H1 (cell line): Measurements from ENCODE around the gene PDE9A. TPM values are rescaled to one million over a fixed set of nuclear protein-coding genes. Genes with fewer than 3 reads are reported as not detected.

Experiments used
- CTCF ChIA-PET: fragments of 300-600 bp; sonication (Branson Sonifier 250); formaldehyde crosslinking; loops from one replicate; lab custom pipeline; 2021; ENCODE audit not compliant: partially characterized antibody; lab: Charles Lee
- POLR2A ChIA-PET: fragments of 300-600 bp; sonication (Branson Sonifier 250); formaldehyde crosslinking; loops from one replicate; lab custom pipeline; 2021; ENCODE audit warnings: inconsistent platforms; ENCODE audit not compliant: partially characterized antibody; lab: Charles Lee
- DNase-seq, 2 experiments: peaks; one replicate each; pipeline versions ENCODE4 v3.0.0 to v3.0.0-alpha.2; 2010 to 2022; ENCODE audit warnings: low spot score in 2 of 2, low read depth in 1 of 2, mixed read lengths in 1 of 2
- FAIRE-seq: peaks from 2 replicates; lab custom pipeline; 2011; peaks lifted over from hg19 to GRCh38; lab: Jason Lieb, UNC
- H2AFZ ChIP-seq: 2 replicates; pipeline ENCODE4 v1.8.1; 2012; ENCODE audit warnings: low read length, inconsistent platforms
- H2AK5ac ChIP-seq: 2 replicates; pipeline ENCODE4 v1.6.1; 2013; ENCODE audit warnings: low read depth, low read length
- H2BK120ac ChIP-seq: replicated peaks from 2 replicates; pipeline ENCODE3; 2013; ENCODE audit warnings: low read depth, low read length, inconsistent platforms
- H2BK12ac ChIP-seq: 2 replicates; pipeline ENCODE4 v1.6.1; 2013; ENCODE audit warnings: low read depth, low read length
- H2BK15ac ChIP-seq: 2 replicates; pipeline ENCODE4 v1.6.1; 2013; ENCODE audit warnings: low read length
- H2BK20ac ChIP-seq: 2 replicates; pipeline ENCODE4 v1.6.1; 2013; ENCODE audit warnings: low read length
- H2BK5ac ChIP-seq: 2 replicates; pipeline ENCODE4 v1.6.1; 2013; ENCODE audit warnings: low read depth, low read length
- H3K14ac ChIP-seq: 2 replicates; pipeline ENCODE4 v1.6.1; 2013; ENCODE audit warnings: inconsistent platforms; ENCODE audit not compliant: insufficient read length
- H3K18ac ChIP-seq: 2 replicates; pipeline ENCODE4 v1.6.1; 2013; ENCODE audit warnings: low read length; ENCODE audit errors: extremely low read depth
- H3K23ac ChIP-seq: 2 replicates; pipeline ENCODE4 v1.6.1; 2013; ENCODE audit warnings: inconsistent platforms; ENCODE audit not compliant: insufficient read length
- H3K23me2 ChIP-seq: 2 replicates; pipeline ENCODE4 v1.6.1; 2013; ENCODE audit warnings: low read depth, low read length
- H3K27ac ChIP-seq: 2 replicates; pipeline ENCODE4 v1.6.1; 2011; ENCODE audit warnings: low read depth, low read length, inconsistent platforms
- H3K27me3 ChIP-seq, 4 experiments: replicated peaks in 1 of 4; 1 replicate in 1 of 4; 2 replicates in 3 of 4; pipeline versions ENCODE4 v1.6.1 to v1.8.1; 2011 to 2013; ENCODE audit warnings: low read length in 3 of 4, mild to moderate bottlenecking in 3 of 4, inconsistent platforms in 2 of 4, mixed read lengths in 2 of 4, moderate library complexity in 1 of 4; ENCODE audit not compliant: control insufficient read depth in 3 of 4, insufficient read depth in 3 of 4; ENCODE audit errors: extremely low read depth in 1 of 4
- H3K36me3 ChIP-seq, 4 experiments: 2 replicates each; pipeline versions ENCODE4 v1.6.1 to v1.8.1; 2011 to 2013; ENCODE audit warnings: mild to moderate bottlenecking in 4 of 4, low read length in 3 of 4, moderate library complexity in 2 of 4, control low read depth in 1 of 4, inconsistent platforms in 1 of 4; ENCODE audit not compliant: insufficient read depth in 4 of 4, control insufficient read depth in 2 of 4
- H3K4ac ChIP-seq: replicated peaks from 2 replicates; pipeline ENCODE3; 2013; ENCODE audit warnings: low read length, low read depth, mixed read lengths, inconsistent platforms; ENCODE audit not compliant: insufficient read length
- H3K4me1 ChIP-seq, 4 experiments: replicated peaks in 1 of 4; 1 replicate in 1 of 4; 2 replicates in 3 of 4; pipeline versions ENCODE4 v1.6.1 to v1.8.1; 2011 to 2013; ENCODE audit warnings: low read length in 3 of 4, inconsistent platforms in 2 of 4, mixed read lengths in 1 of 4; ENCODE audit not compliant: insufficient read depth in 4 of 4, control insufficient read depth in 3 of 4
- H3K4me2 ChIP-seq, 2 experiments: 2 replicates each; pipeline versions ENCODE4 v1.6.1 to v1.8.1; 2011 to 2013; ENCODE audit warnings: low read depth in 2 of 2, low read length in 2 of 2, control low read depth in 1 of 2, inconsistent platforms in 1 of 2, mild to moderate bottlenecking in 1 of 2; ENCODE audit not compliant: insufficient read depth in 1 of 2
- H3K4me3 ChIP-seq, 4 experiments: fragments of 200-600, 300-600 bp in 1 of 4; sonication (generic), shearing (Covaris generic), sonication (Bioruptor Twin) in 1 of 4; 2 replicates each; pipeline versions ENCODE4 v1.5.1 to v1.8.1; 2011 to 2016; ENCODE audit warnings: low read length in 4 of 4, low read depth in 3 of 4, control low read depth in 2 of 4, inconsistent platforms in 2 of 4, mild to moderate bottlenecking in 2 of 4, mixed read lengths in 1 of 4, moderate library complexity in 1 of 4; ENCODE audit not compliant: insufficient read depth in 2 of 4; ENCODE audit errors: extremely low read depth in 1 of 4
- H3K56ac ChIP-seq: replicated peaks from 2 replicates; pipeline ENCODE3; 2013; ENCODE audit warnings: low read depth, mild to moderate bottlenecking, mixed read lengths, low read length, inconsistent platforms; ENCODE audit not compliant: insufficient read length
- H3K79me1 ChIP-seq: 2 replicates; pipeline ENCODE4 v1.6.1; 2013; ENCODE audit warnings: low read depth, low read length, control low read depth
- H3K79me2 ChIP-seq, 2 experiments: 2 replicates each; pipeline versions ENCODE4 v1.6.1 to v1.8.1; 2012 to 2013; ENCODE audit warnings: low read length in 2 of 2, mild to moderate bottlenecking in 2 of 2, inconsistent platforms in 1 of 2; ENCODE audit not compliant: insufficient read depth in 2 of 2, control insufficient read depth in 1 of 2
- H3K9ac ChIP-seq, 4 experiments: replicated peaks in 1 of 4; 1 replicate in 1 of 4; 2 replicates in 3 of 4; pipeline versions ENCODE4 v1.6.1 to v1.8.1; 2011 to 2013; ENCODE audit warnings: low read depth in 3 of 4, low read length in 3 of 4, control low read depth in 2 of 4, mild to moderate bottlenecking in 2 of 4, moderate library complexity in 2 of 4, inconsistent platforms in 1 of 4; ENCODE audit errors: extremely low read depth in 1 of 4
- H3K9me3 ChIP-seq, 2 experiments: 2 replicates each; pipeline versions ENCODE4 v1.6.1 to v1.8.1; 2012 to 2013; ENCODE audit warnings: mild to moderate bottlenecking in 2 of 2, moderate library complexity in 2 of 2, control low read depth in 1 of 2, inconsistent platforms in 1 of 2, low read depth in 1 of 2, low read length in 1 of 2, mixed read lengths in 1 of 2; ENCODE audit not compliant: insufficient read depth in 2 of 2
- H4K20me1 ChIP-seq, 2 experiments: replicated peaks in 1 of 2; 2 replicates each; pipeline versions ENCODE3 to v1.8.1; 2011 to 2013; ENCODE audit warnings: inconsistent platforms in 2 of 2, low read length in 2 of 2, mild to moderate bottlenecking in 1 of 2; ENCODE audit not compliant: insufficient read depth in 2 of 2, control insufficient read depth in 1 of 2
- H4K5ac ChIP-seq: 2 replicates; pipeline ENCODE4 v1.6.1; 2013; ENCODE audit warnings: low read length, low read depth, mixed read lengths, inconsistent platforms; ENCODE audit not compliant: insufficient read length
- H4K8ac ChIP-seq: 2 replicates; pipeline ENCODE4 v1.8.0; 2013; ENCODE audit warnings: mild to moderate bottlenecking, moderate library complexity, low read length, inconsistent platforms; ENCODE audit not compliant: insufficient read depth; ENCODE audit errors: extremely low read depth
- H4K91ac ChIP-seq: replicated peaks from 2 replicates; pipeline ENCODE3; 2013; ENCODE audit warnings: low read length, mixed read lengths, inconsistent platforms; ENCODE audit not compliant: insufficient read length
- RAD21 ChIP-seq, 2 experiments: IDR thresholded peaks in 1 of 2; conservative IDR thresholded peaks in 1 of 2; 2 replicates each; pipeline ENCODE4 v1.6.1; 2011; ENCODE audit warnings: low read depth in 2 of 2, low read length in 2 of 2, improper control_type of control experiment in 1 of 2, inconsistent platforms in 1 of 2, mild to moderate bottlenecking in 1 of 2, moderate library complexity in 1 of 2
- WGBS, 2 experiments: shearing (Covaris generic) in 1 of 2; methylation state at CpG; one replicate each; pipeline versions ENCODE4 v1.1.6 to v1.1.7; 2013 to 2015; ENCODE audit warnings: low lambda C conversion rate in 2 of 2, mixed read lengths in 2 of 2, inconsistent platforms in 1 of 2, low coverage in 1 of 2, missing lambda C conversion rate in 1 of 2; ENCODE audit not compliant: insufficient replicate concordance in 2 of 2, insufficient coverage in 1 of 2, insufficient read length in 1 of 2; ENCODE audit errors: extremely low coverage in 1 of 2, missing lambda C conversion rate in 1 of 2; 5-methylcytosine and 5-hydroxymethylcytosine counted together
- polyA plus RNA-seq, 7 experiments: library from polyadenylated mRNA; depleted of rRNA in 3 of 7; stranded (reverse) in 5 of 7; unstranded in 2 of 7; fragments of >200 nt in 5 of 7; fragments of 200-250 nt in 2 of 7; gene quantifications; 1 replicate in 5 of 7; 2 replicates in 1 of 7; 4 replicates in 1 of 7; pipeline versions ENCODE4 v1.2.1 to v1.2.3, GENCODE V29; 2011 to 2013; ENCODE audit warnings: missing spikeins in 2 of 7, mixed read lengths in 2 of 7
- total RNA-seq: library from RNA; stranded (reverse); fragmentation: NEBNext Ultra II Directional; extraction: Animal tissue kit (Norgen Biotek cat#: 25700); gene quantifications from 2 replicates; pipeline ENCODE4 v1.2.1, GENCODE V29; 2021

Gene PDE9A
- total and polyA plus RNA-seq, 2 of the 8 experiments (the other 6 are each of a cell fraction or from before 2014, with no cell fraction given) = 39.2 to 45.9 TPM

DNA sequence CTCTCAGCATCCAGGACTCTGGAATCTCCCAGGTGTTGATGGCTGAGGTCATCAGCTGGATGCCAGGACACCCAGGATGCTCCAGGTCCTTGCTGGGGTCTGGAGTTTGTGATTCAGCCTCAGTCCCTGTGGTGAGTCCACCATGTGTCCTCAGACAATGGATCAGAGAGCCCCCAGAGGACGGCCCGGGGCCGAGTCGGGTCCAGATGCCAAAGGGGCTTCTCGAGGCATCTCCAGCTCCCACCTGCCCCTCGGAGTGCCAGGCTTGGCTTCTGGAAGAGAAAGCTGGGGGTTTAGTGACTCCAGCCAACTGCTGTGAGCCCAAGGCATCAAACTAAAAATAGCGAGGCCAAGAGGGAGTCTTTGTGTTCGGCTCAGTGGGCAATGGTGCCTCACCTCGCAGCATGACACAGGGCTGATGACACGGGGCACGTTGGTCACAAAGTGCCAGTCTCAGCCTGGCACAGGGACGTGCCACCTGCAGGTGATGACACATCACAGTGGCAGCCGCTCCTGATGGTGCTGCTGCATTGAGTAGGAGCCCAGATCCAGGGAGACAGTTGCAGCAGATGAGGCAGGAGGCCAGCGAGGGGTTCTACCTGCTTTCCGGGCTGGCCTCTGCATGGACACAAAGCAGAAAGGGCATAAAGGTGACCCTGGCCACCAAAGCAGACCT lies 10.6 kb downstream of the PDE9A start:
- POLR2A ChIA-PET = interaction anchor here (0.6 to 0.9 kb wide), 2 partner anchors 8 to 1052 kb away, joined by 4 read pairs; no protein-coding TSS in a partner anchor
- no peak for TF ChIP-seq RAD21 (IDR thresholded peaks at IDR 0.05 in 1 of 2, conservative IDR thresholded peaks at IDR 0.05 in 1 of 2; ENCODE audit: low read depth in 2 of 2, low read length in 2 of 2)
- peaks cover 5 to 11% (median 9%) of the 10 kb centered on the region in 4 experiments; a peak in 6 of 8 replicates for H3K36me3 ChIP-seq
- H2BK12ac ChIP-seq = 0 out of 2 replicates have a peak overlapping the region, but pooled peaks have one; percentile 39
- peaks cover 24% of the 10 kb centered on the region for H3K79me1 ChIP-seq
- CTCF ChIA-PET = interaction anchor here (0.8 to 1.4 kb wide), 4 partner anchors 15 to 187 kb away, joined by 3 read pairs; no protein-coding TSS in a partner anchor
- peaks cover 0 to 49% of the 10 kb centered on the region in 2 experiments; a peak in 3 of 4 replicates for H3K79me2 ChIP-seq
- no peaks in the 10 kb centered on the region; a peak in 1 of 7 replicates for H3K27me3 ChIP-seq
- no peak overlapping the region for H3K4me2 ChIP-seq
- no peak overlapping the region for H3K56ac ChIP-seq
- FAIRE-seq = no peak
- DNase-seq = no peak
- peaks cover 0 to 30% (median 15%) of the 10 kb centered on the region in 4 experiments; a peak in 5 of 7 replicates for H3K4me1 ChIP-seq
- H3K23me2 ChIP-seq = peaks cover 10% of the 10 kb centered on the region; the same call in 1 of the 2 replicates
- H2AFZ ChIP-seq = no peak overlapping the region
- H3K23ac ChIP-seq = no peak overlapping the region
- H2BK20ac ChIP-seq = no peak overlapping the region
- H4K20me1 ChIP-seq = peaks cover 21 to 61% of the 10 kb centered on the region in 2 experiments
- H2AK5ac ChIP-seq = no peak overlapping the region
- H2BK5ac ChIP-seq = no peak overlapping the region
- no peak overlapping the region for H3K14ac ChIP-seq
- peaks cover 0 to 3% of the 10 kb centered on the region in 2 experiments; a peak in 1 of 4 replicates for H3K9me3 ChIP-seq
- H2BK15ac ChIP-seq = no peak overlapping the region; the same call in 1 of the 2 replicates
- H3K9ac ChIP-seq = no peak overlapping the region
- no peak overlapping the region for H4K5ac ChIP-seq
- no peak overlapping the region for H3K18ac ChIP-seq
- H3K4ac ChIP-seq = no peak overlapping the region
- H3K27ac ChIP-seq = no peak overlapping the region
- no peak overlapping the region for H3K4me3 ChIP-seq
- H4K91ac ChIP-seq = no peak overlapping the region
- H2BK120ac ChIP-seq = no peak overlapping the region
- no peak overlapping the region; the same call in none of the 2 replicates for H4K8ac ChIP-seq
- WGBS, 2 experiments = 91% methylated on average over 15 of the region's 15 CpGs; no CpG with 5 or more reads in 1 of the 2 experiments
